HG03097 (cell line): ENCODE results near the gene PRG2.
"Not testable (repeated sequence)": the region's sequence is repeated elsewhere in the genome, so short reads cannot be mapped to it uniquely, and the experiment has no call there.

Experiments
- ATAC-seq: cut with Tn5 transposase; IDR thresholded peaks from one replicate; pipeline ENCODE4 v1.9.1; 2021; ENCODE audit not compliant: unreplicated experiment, low FRiP score

PRG2 gene

DNA sequence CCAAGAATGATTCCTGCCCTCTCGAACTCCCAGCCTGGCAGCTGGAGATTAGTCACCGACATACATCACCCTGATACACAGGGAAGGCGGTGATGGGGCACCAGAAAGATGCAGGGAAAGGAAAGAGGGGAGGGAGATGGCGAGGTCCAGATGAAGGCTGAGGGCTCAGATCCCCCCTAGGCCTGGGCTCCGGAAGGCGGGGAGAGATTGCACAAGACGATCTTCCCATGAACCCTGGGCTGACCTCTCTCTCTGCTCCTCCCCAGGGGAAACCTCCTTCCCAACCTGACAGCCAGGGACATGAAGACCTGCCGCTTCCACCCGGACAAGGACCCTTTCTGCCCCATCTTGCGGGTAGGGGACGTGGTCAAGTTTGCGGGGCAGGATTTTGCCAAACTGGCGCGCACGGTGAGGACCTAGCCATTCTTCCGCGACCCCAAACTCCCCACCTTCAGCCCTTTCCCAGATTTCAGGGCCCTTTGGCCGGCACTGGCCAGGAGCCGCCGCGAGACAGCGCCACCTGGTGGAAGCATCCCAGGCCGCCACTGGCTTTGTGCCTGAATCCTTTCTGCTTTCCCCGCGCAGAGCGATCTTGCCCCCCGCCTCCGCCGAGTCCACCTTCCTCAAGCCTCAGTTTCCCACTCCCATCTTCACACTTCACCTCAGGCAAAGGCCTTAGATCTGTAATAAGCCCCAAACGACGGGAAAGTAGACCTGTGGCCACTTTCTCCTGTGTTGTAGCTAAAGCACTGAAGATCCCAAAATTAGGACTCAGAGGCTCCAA is 40.8 kb downstream of the PRG2 start:
- no peak for ATAC-seq

DNA sequence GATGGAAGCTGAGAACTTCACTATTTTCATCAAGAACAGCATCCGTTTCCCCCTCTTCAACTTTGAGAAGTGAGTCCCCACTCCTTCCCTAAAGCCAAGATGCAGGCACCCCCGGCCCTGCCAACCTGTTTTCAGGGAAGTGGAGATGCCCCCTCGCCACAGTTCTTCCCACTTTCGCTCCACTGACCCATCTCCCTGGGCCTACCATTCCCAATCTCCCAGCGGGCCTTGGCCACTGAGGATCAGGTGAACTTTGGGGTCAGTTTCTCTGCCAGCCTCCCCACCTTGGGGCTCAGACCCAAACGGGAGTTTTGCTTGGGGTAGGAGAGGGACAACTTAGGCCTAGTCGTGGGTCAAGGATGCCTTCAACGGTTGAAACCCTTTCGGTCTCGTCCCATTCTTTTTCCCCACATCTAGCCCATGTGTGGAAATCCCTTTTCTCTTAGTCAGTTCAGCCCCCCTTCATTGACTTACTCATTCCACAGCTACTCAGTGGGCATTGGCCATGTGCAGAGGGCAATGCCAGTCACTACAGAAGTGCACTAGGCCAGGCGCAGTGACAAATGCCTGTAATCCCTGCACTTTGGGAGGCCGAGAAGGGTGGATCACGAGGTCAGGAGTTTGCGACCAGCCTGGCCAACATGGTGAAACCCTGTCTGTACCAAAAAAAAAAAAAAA is 41.7 kb downstream of the PRG2 start:
- no peak for ATAC-seq

DNA sequence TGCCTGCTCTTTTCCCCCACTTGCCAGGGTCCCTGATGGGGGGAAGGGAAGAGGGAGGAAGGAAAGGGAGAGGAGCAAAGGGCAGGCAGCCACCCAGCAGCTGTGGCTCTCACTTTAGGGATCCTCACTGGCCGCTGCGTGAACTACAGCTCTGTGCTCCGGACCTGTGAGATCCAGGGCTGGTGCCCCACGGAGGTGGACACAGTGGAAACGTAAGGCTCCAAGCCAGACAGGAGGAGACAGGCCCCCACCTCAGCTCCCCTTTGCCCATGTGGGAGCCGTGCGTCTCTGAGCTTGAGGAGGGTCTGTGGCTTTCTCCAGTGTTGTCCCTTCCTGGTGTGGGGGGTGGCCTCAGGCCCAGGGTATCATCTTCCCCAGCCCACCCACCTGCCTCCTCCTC is 42.4 kb downstream of the PRG2 start:
- ATAC-seq = no peak

DNA sequence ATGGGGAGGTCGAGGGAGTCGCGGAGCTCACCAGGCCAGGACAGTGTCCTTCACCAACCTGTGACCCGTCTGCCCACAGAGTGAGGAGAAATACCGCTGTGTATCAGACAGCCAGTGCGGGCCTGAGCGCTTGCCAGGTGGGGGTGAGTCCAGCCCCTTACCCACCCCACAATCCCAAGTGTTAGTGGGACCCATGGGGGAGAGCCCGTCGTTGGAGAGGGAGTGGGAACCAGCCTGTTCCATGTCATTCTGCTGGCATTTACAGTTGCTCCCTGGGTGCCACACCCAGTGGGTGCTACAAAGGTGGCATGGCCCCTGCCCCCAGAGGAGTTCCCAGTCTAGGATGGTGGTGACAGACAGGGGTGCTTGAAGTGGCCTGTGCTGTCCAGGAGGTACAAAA is 43.1 kb downstream of the PRG2 start:
- no peak for ATAC-seq

DNA sequence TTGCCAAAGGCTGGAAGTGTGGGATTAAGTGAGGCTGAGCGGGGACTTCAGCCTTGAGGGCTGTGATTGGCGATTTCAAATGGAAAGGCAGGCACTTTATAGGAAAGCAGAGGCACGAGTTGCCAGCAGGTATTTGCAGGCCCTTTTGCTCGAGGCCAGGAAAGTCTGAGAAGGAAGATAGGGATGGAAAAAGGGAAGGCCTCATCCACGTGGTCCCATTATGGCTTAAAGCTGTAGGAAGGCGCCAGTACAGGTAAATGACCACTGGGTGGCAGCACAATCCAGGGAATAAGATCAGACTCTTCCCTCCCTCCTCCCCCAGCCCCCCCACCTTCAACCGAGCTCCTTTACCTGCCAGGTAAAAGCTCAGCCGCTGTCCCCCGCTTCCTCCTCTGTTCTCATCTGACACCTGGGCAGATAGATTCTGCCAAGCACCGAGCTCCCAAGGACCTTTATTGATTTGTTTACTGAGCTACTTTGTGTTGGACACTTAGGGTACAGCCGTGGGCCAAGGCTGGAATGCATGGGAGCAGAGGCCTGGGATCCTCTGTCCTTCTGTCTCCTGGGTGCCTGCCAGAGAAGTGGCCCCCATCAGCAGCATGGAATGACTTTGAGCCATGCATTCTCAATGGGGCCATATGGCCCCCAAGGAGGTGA is 44.8 kb downstream of the PRG2 start:
- no peak for ATAC-seq

DNA sequence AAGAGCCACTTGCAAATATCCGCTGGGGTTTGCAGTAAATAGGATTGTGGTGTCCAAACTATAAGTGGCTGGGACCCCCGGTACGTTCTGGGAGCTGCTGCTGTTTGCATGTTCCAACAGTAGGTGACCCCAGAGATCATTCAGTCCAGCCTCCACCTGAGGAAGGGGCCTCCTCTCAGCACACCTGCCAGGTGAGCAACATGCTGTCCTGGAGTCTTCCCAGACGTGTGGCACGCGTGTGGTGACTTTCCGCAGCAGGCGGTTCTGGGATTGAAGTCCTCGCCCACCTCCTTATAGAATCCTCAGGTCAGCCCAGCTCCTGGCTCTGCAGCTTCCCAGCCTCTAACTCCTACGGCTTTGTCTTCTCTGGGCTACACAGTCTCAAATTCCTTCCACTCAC is 45.6 kb downstream of the PRG2 start:
- no peak for ATAC-seq

DNA sequence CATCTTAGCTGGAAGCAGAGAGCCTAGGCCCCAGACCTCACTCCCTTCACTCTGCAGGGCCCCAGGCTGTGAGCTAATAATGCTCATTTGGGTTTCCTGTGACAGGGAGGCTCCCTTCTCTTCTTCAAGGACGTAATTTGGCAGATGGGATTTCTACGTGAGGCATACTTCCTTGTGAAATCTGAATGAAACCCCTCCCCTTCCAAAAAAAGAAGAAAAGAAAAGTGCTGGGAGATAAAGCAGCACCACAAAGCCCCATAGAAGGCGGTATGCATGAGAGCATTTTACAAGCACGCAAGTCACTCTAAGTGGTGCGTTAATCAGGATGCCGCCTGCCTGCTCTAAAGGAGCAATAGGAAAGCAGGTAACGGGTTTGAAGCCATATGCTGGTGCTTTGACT is 46.6 kb downstream of the PRG2 start:
- ATAC-seq = no peak

DNA sequence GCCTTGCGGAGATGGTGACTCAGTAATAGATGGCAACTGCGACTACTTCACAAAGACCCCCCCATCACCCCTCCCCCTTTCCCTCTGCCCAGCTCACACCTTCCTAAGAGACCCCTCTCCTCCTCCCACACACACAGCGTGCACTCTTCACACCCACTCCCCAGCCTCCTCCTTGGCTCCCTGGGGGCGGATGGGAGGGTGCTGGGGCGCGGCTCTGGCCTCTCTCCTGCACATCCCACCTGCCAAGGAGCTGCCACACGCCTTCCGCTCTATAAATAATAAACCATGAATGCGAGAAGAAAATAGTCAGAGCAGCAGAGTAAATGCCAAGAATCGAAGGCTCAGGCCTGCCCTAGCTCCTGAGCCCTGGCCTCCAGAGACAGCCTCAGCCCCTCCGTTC is 47.7 kb downstream of the PRG2 start:
- ATAC-seq = no peak

DNA sequence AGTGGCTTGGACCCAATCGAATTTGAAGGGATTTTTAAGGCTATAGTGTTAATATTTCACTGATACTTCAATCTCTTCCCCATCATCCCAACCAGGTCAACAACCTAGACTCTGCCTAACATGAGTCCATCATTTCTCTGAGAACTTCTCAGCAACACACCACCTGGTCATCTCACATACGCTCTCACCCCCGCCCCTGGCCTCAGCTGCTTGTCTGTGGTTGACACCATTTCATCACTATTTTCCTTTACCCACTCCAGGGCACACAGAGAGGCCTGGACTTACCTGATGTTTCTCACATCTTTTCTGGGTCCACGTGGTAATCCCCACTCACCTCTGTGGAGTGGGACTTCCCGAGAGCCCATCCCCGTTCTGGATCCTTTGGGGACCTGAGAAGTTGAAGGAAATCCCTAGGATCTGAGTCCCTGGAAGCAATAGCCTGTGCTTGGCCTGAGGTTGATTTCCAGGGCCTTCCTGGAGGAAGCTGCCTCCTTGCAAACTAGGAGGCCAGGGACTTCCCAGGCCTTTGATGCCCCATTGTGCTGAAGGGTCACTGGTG is 49.1 kb downstream of the PRG2 start:
- no peak for ATAC-seq

DNA sequence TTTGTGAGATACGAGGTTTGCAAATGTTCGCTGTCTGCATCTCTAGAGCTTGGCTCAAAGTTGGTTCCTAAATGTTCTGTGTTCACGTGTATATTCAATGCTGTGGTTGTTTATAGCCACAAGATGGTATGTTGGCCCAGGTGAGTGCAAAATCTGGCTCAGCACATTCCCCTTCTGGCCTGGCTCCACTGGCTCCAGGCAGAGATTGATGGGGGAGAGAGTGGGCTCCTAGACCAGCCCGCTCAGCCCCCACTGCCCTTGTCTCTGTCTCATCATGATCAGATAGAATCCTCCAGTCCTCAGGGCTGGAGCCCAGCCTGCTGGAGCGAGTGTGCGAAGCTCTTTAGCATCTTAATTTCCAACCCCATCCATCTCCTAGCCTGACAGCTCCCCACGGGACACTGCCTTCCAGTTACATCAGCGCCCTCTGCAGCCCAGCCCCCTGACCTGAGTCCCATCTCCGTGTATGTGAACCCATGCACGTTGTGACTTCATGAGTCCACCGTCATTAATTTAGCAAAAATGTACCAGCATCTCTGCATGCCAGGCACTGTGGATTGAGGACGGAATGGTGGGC is 50.3 kb downstream of the PRG2 start:
- ATAC-seq = no peak

DNA sequence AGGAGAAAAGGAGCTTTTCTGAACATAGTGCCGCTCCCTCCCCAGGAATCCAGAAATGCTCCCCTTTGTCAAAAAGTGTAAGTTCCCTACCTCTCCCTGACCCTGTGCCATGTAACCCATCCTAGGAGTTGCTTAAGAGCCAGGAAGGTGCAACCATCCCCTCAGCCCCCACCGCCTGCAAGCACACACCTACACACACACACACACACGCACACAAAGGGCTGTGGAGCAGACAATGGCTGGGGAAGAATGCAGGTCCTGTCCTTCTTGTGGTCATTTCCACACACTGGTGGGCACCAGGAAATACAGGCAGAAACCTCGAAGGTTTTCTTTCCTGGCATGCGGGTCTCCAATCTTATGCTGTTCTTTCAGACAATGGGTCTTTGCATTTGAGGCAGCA is 51.1 kb downstream of the PRG2 start:
- no peak for ATAC-seq

DNA sequence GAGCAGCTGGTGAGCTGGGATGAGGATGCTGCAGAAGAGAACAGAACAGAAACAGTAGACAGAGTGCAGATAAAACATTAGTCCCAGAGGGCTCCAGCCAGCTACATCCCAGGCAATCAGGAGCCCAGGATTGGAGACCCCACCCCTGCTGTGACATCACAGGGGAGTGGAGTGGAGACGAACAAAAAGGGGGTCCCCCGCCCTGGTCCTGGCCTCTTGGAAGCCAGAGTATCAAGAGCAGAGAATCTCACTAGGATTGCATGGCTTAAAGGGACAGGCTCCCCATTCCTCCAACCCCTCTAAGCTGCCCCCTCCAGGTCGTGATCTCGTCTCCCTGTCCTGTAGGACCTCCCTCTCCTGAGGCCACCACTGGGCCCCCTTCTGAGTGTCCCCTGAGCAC is 52.3 kb downstream of the PRG2 start, which contains the start of gene P2RX3:
Gene P2RX3 (plus strand): TSS at position 211 of the 400 bp plus-strand sequence. CDS start 199 bp downstream, outside the sequence.
- no peak for ATAC-seq

DNA sequence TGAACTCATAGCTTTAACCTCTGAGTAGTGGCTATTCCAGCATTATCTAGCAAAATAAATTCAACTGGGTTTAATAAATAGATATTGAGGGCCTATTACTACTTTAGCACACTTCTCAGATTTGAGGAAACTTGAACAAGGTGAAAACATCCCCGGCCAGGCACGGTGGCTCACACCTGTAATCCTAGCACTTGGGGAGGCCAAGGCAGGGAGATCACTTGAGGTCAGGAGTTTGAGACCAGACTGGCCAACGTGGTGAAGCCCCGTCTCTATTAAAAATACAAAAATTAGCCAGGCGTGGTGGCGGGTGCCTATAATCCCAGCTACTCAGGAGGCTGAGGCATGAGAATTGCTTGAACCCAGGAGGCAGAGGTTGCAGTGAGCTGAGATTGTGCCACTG is 53.6 kb downstream of the PRG2 start:
- not testable (repeated sequence) for ATAC-seq
